ENCODE data around the gene COMT. TPM values are rescaled to one million over a fixed set of nuclear protein-coding genes. Genes with fewer than 3 reads are reported as not detected.

The COMT gene
- total RNA-seq, 1 experiment from 2014 or later = 96.0 TPM

DNA sequence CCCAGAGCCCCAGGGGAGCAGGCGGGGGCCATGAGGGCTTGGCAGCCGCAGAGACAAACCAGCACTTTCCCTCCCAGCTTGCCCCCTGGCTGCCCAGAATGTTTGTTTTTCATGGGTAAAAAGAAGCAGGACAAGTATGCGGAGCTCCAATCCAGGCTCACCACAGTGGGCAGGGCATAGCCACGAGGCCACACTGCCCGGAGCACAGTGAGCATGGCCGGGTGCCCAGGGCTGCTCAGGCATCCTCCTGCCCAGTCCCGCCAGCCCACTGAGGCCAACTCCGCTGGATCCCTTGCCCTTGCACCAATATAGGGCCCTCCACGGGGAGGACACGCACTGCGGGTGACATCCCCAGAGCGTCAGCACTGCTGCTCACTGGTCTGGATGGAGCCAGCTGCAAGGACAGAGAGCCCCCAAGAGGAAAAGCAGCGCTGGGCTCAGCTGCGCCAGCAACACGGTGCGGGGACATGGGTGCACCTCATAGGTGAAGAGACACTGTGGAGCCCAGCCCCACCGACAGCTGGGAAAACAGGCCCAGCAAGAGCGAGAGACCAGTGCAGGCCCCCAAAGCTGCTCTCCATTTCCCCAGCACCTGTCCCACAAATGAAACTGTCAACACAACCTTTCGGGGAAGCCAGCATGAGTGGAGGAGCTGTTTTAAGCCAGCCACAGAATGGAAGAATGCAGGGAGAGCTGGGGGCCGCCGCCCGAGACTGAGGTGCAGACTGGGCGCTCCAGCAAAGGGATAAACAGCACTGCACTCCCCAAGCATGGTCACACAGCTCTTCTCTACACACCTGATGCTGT is 50.3 kb downstream of the COMT start:
- TF ChIP-seq, protein P1, sequence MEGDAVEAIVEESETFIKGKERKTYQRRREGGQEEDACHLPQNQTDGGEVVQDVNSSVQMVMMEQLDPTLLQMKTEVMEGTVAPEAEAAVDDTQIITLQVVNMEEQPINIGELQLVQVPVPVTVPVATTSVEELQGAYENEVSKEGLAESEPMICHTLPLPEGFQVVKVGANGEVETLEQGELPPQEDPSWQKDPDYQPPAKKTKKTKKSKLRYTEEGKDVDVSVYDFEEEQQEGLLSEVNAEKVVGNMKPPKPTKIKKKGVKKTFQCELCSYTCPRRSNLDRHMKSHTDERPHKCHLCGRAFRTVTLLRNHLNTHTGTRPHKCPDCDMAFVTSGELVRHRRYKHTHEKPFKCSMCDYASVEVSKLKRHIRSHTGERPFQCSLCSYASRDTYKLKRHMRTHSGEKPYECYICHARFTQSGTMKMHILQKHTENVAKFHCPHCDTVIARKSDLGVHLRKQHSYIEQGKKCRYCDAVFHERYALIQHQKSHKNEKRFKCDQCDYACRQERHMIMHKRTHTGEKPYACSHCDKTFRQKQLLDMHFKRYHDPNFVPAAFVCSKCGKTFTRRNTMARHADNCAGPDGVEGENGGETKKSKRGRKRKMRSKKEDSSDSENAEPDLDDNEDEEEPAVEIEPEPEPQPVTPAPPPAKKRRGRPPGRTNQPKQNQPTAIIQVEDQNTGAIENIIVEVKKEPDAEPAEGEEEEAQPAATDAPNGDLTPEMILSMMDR (IDR thresholded peaks at IDR 0.05; ENCODE audit: insufficient read depth in 1 of 2, low read depth in 1 of 2, low read length in 1 of 2, severe bottlenecking in 1 of 2, unreplicated experiment in 1 of 2) = no peak
- POLR2A ChIA-PET = no interaction called here
- H3K4me3 ChIP-seq (ENCODE audit: low read depth, low read length) = no peak overlapping the region
- H3K4me3 Mint-ChIP-seq (ENCODE audit: unreplicated experiment) = no peak overlapping the region
- no TSS peak for BruUV-seq (replicated peaks)
- H3K9me3 Mint-ChIP-seq (ENCODE audit: unreplicated experiment) = no peaks in the 10 kb centered on the region
- H3K36me3 ChIP-seq (ENCODE audit: control insufficient read depth, insufficient read depth, low read length) = no peaks in the 10 kb centered on the region
- CTCF ChIA-PET = no interaction called here
- intact Hi-C loops (cut with micrococcal nuclease; ENCODE audit: unreplicated experiment) = no loop called here
- H3K9me3 ChIP-seq = no peaks in the 10 kb centered on the region
- no peaks in the 10 kb centered on the region for H3K27me3 Mint-ChIP-seq (ENCODE audit: insufficient read depth, unreplicated experiment)
- no peak for DNase-seq
- H3K4me1 Mint-ChIP-seq (ENCODE audit: low read depth, unreplicated experiment) = no peaks in the 10 kb centered on the region
- H3K27me3 ChIP-seq (replicated peaks; ENCODE audit: control insufficient read depth, insufficient read depth, low read length) = no peaks in the 10 kb centered on the region
- H3K4me1 ChIP-seq = no peaks in the 10 kb centered on the region
- no peak overlapping the region for H3K27ac Mint-ChIP-seq (ENCODE audit: unreplicated experiment)
- H3K36me3 Mint-ChIP-seq (ENCODE audit: insufficient read depth, unreplicated experiment) = no peaks in the 10 kb centered on the region

DNA sequence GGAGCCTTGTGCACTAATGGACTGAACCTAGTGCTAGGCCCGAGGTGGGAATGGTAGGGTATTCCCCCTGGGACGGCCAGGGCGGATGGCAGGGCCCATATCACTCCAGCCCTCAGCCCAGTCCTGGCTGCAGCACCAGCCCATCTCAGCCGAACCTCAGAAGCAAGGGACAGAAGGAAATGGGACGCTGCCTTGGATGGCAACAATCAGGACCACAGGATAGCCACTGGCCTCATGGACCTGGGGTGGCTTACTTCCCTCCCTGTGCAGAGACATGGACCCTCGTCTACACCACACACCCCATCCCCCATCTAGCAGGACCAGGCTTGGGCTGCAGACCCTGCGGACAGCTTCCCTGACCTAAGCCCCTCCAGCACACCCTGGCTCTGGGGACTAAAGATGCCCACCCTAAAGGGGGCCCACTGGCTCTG is 50.9 kb downstream of the COMT start:
- no peaks in the 10 kb centered on the region for H3K27me3 ChIP-seq (replicated peaks; ENCODE audit: control insufficient read depth, insufficient read depth, low read length)
- no peaks in the 10 kb centered on the region for H3K9me3 ChIP-seq
- H3K4me3 ChIP-seq (ENCODE audit: low read depth, low read length) = no peak overlapping the region
- Mint-ChIP-seq H3K9me3 (ENCODE audit: unreplicated experiment) (no peaks in the 10 kb centered on the region), H3K4me3 (ENCODE audit: unreplicated experiment) (no peak overlapping the region), H3K27ac (ENCODE audit: unreplicated experiment) (no peak overlapping the region), H3K4me1 (ENCODE audit: low read depth, unreplicated experiment) (no peaks in the 10 kb centered on the region), H3K36me3 (ENCODE audit: insufficient read depth, unreplicated experiment) (no peaks in the 10 kb centered on the region), H3K27me3 (ENCODE audit: insufficient read depth, unreplicated experiment) (no peaks in the 10 kb centered on the region)
- no TSS peak for BruUV-seq (replicated peaks)
- H3K36me3 ChIP-seq (ENCODE audit: control insufficient read depth, insufficient read depth, low read length) = no peaks in the 10 kb centered on the region
- H3K4me1 ChIP-seq = no peaks in the 10 kb centered on the region
- CTCF ChIA-PET = no interaction called here
- TF ChIP-seq, protein P1 (IDR thresholded peaks at IDR 0.05; ENCODE audit: insufficient read depth in 1 of 2, low read depth in 1 of 2, low read length in 1 of 2, severe bottlenecking in 1 of 2, unreplicated experiment in 1 of 2) = no peak
- POLR2A ChIA-PET = no interaction called here
- no peak for DNase-seq
- intact Hi-C loops (cut with micrococcal nuclease; ENCODE audit: unreplicated experiment) = no loop called here

DNA sequence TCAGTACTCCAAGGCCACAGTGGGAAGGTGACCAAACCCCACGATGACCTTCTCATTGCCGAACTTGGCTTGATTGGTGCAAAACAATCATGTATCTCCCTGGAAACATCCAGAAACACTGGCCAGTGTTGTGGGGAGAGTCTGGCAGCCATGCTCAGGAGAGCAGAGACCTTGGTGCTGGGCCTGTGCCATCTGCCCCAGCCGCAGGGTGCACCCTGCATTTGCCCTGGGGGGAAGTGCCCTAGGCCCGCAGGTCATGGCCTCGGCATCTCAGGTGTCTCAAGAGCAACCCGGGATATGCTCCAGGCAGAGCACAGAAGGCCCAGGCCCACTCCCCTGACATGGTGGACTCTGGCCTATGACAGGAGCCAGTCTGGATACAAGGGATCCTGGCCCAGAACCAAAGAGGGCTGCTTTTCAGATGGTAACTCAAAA is 51.4 kb downstream of the COMT start:
- BruUV-seq (replicated peaks) = no TSS peak
- H3K36me3 ChIP-seq (ENCODE audit: control insufficient read depth, insufficient read depth, low read length) = no peaks in the 10 kb centered on the region
- DNase-seq = no peak
- Mint-ChIP-seq H3K27me3 (ENCODE audit: insufficient read depth, unreplicated experiment) (no peaks in the 10 kb centered on the region), H3K27ac (ENCODE audit: unreplicated experiment) (no peak overlapping the region), H3K4me3 (ENCODE audit: unreplicated experiment) (no peak overlapping the region), H3K36me3 (ENCODE audit: insufficient read depth, unreplicated experiment) (no peaks in the 10 kb centered on the region), H3K4me1 (ENCODE audit: low read depth, unreplicated experiment) (no peaks in the 10 kb centered on the region), H3K9me3 (ENCODE audit: unreplicated experiment) (no peaks in the 10 kb centered on the region)
- ChIA-PET CTCF (no interaction called here), POLR2A (no interaction called here)
- H3K4me1 ChIP-seq = no peaks in the 10 kb centered on the region
- no peak overlapping the region for H3K4me3 ChIP-seq (ENCODE audit: low read depth, low read length)
- intact Hi-C loops (cut with micrococcal nuclease; ENCODE audit: unreplicated experiment) = no loop called here
- no peaks in the 10 kb centered on the region for H3K9me3 ChIP-seq
- TF ChIP-seq, protein P1 (IDR thresholded peaks at IDR 0.05; ENCODE audit: insufficient read depth in 1 of 2, low read depth in 1 of 2, low read length in 1 of 2, severe bottlenecking in 1 of 2, unreplicated experiment in 1 of 2) = no peak
- H3K27me3 ChIP-seq (replicated peaks; ENCODE audit: control insufficient read depth, insufficient read depth, low read length) = no peaks in the 10 kb centered on the region

Data from Caco-2 (cell line).